Measurements from ENCODE around the gene UNC45B. TPM values are rescaled to one million over a fixed set of nuclear protein-coding genes. Genes with fewer than 3 reads are reported as not detected.
A peak's percentile ranks its signal among the peaks of the same experiment; 100 is the strongest.

The UNC45B gene
- total and polyA plus RNA-seq, 2 of the 13 experiments (the other 11 are each of a cell fraction or from before 2014, with no cell fraction given) = 0.01 TPM; not detected in 1

- no peak; the same call in 1 of the 2 replicates for TF ChIP-seq NCOA2 (CRISPR knock-in tag; IDR thresholded peaks at IDR 0.05)
- no peak for TF ChIP-seq ZNF550 (CRISPR knock-in tag; IDR thresholded peaks at IDR 0.05; ENCODE audit: borderline replicate concordance)
- TF ChIP-seq MXD4 (CRISPR knock-in tag; IDR thresholded peaks at IDR 0.05) = peak; percentile 41; the same call in 1 of the 2 replicates
- TF ChIP-seq GABPA (IDR thresholded peaks at IDR 0.05; ENCODE audit: low read depth, low read length) = peak; percentile 39; the same call in 1 of the 2 replicates
- TF ChIP-seq GABPA (CRISPR knock-in tag; IDR thresholded peaks at IDR 0.05; ENCODE audit: low read depth) = peak; percentile 47; the same call in 1 of the 2 replicates
- TF ChIP-seq ZSCAN31 (CRISPR knock-in tag; IDR thresholded peaks at IDR 0.05; ENCODE audit: low read depth) = peak; percentile 81
- peak; percentile 88; the same call in 1 of the 2 replicates for TF ChIP-seq ZNF224 (CRISPR knock-in tag; IDR thresholded peaks at IDR 0.05)
- TF ChIP-seq ZGPAT (CRISPR knock-in tag; IDR thresholded peaks at IDR 0.05) = peak; percentile 64; the same call in 1 of the 2 replicates
- TF ChIP-seq ZBTB38 (CRISPR knock-in tag; IDR thresholded peaks at IDR 0.05) = peak; percentile 29; the same call in 1 of the 2 replicates
- peak; percentile 76; the same call in 1 of the 2 replicates for TF ChIP-seq ZNF430 (CRISPR knock-in tag; IDR thresholded peaks at IDR 0.05)
- no peak for TF ChIP-seq ZC3H13 (CRISPR knock-in tag; IDR thresholded peaks at IDR 0.05)
- TF ChIP-seq AGO2 (optimal IDR thresholded peaks at IDR 0.05; ENCODE audit: low read depth, low read length) = peak; percentile 39
- TF ChIP-seq GLI4 (CRISPR knock-in tag; IDR thresholded peaks at IDR 0.05; ENCODE audit: borderline replicate concordance) = 0 out of 2 replicates have a peak, but pooled peaks have one; percentile 6
- no peak for TF ChIP-seq RBAK (CRISPR knock-in tag; IDR thresholded peaks at IDR 0.05)
- peak; percentile 59; the same call in 1 of the 2 replicates for TF ChIP-seq ZNF703 (CRISPR knock-in tag; IDR thresholded peaks at IDR 0.05; ENCODE audit: borderline replicate concordance)
- peak; percentile 69; the same call in 1 of the 2 replicates for TF ChIP-seq ZNF790 (CRISPR knock-in tag; IDR thresholded peaks at IDR 0.05; ENCODE audit: borderline replicate concordance)
- 0 out of 2 replicates have a peak, but pooled peaks have one; percentile 19 for TF ChIP-seq ZNF501 (CRISPR knock-in tag; IDR thresholded peaks at IDR 0.05)
- TF ChIP-seq, protein P1, sequence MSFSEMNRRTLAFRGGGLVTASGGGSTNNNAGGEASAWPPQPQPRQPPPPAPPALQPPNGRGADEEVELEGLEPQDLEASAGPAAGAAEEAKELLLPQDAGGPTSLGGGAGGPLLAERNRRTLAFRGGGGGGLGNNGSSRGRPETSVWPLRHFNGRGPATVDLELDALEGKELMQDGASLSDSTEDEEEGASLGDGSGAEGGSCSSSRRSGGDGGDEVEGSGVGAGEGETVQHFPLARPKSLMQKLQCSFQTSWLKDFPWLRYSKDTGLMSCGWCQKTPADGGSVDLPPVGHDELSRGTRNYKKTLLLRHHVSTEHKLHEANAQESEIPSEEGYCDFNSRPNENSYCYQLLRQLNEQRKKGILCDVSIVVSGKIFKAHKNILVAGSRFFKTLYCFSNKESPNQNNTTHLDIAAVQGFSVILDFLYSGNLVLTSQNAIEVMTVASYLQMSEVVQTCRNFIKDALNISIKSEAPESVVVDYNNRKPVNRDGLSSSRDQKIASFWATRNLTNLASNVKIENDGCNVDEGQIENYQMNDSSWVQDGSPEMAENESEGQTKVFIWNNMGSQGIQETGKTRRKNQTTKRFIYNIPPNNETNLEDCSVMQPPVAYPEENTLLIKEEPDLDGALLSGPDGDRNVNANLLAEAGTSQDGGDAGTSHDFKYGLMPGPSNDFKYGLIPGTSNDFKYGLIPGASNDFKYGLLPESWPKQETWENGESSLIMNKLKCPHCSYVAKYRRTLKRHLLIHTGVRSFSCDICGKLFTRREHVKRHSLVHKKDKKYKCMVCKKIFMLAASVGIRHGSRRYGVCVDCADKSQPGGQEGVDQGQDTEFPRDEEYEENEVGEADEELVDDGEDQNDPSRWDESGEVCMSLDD (CRISPR knock-in tag; IDR thresholded peaks at IDR 0.05; ENCODE audit: borderline replicate concordance) = no peak
- TF ChIP-seq ZNF333 (CRISPR knock-in tag; IDR thresholded peaks at IDR 0.05; ENCODE audit: borderline replicate concordance) = no peak
- peak; percentile 21 for TF ChIP-seq TEAD3 (CRISPR knock-in tag; optimal IDR thresholded peaks at IDR 0.05; ENCODE audit: borderline replicate concordance)
- 0 out of 2 replicates have a peak, but pooled peaks have one; percentile 22 for TF ChIP-seq ZNF580 (CRISPR knock-in tag; IDR thresholded peaks at IDR 0.05; ENCODE audit: borderline replicate concordance, low read depth)
- TF ChIP-seq EEA1 (CRISPR knock-in tag; IDR thresholded peaks at IDR 0.05; ENCODE audit: borderline replicate concordance) = peak; percentile 54; the same call in 1 of the 2 replicates
- TF ChIP-seq ZBTB34 (CRISPR knock-in tag; IDR thresholded peaks at IDR 0.05) = no peak
- TF ChIP-seq ZNF24 (IDR thresholded peaks at IDR 0.05) = 0 out of 2 replicates have a peak, but pooled peaks have one; percentile 42
These were observed 28.0 kb upstream of the UNC45B start, which contains the start of gene RAD51D (continued) for GRCh38 chr17:35119370-35120165.
